ENCODE measurements around the gene RGS6.

The RGS6 gene

DNA sequence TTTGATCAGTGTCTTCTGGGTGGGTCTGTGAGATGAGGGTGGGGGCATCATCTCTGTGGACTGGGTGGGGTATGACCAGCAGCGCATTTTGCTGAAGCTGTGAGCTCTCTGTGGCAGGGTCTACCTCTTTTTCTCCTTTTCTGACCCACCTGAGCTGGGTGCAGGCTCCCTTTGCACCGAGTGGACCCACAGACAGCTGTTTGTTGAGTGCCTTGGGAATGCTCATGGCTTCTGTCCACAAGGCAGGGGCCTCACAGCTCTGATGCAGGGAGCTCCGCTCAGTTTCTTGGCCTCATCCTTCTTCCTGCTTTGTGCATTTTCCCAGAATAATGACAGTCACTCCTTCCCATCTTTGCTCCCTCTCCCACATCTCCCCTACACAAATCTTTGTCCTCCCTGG, 581.1 kb downstream of the RGS6 start:
- no peak overlapping the region for H3K4me3 ChIP-seq (ENCODE audit: low read depth, low read length)
- H3K27ac ChIP-seq (ENCODE audit: low read depth, low read length): no peak overlapping the region
- H3K79me2 ChIP-seq (ENCODE audit: control insufficient read depth, insufficient read depth, low read length, unreplicated experiment): no peaks in the 10 kb centered on the region
- peaks cover 14% of the 10 kb centered on the region for H3K4me1 ChIP-seq (ENCODE audit: control insufficient read depth, insufficient read depth, low read length, unreplicated experiment)
- H3K36me3 ChIP-seq (ENCODE audit: insufficient read depth, low read length): no peaks in the 10 kb centered on the region
- peaks cover 41% of the 10 kb centered on the region for H3K27me3 ChIP-seq (ENCODE audit: insufficient read depth, low read length)
- no peak overlapping the region for H2AFZ ChIP-seq (ENCODE audit: low read length, unreplicated experiment)

DNA sequence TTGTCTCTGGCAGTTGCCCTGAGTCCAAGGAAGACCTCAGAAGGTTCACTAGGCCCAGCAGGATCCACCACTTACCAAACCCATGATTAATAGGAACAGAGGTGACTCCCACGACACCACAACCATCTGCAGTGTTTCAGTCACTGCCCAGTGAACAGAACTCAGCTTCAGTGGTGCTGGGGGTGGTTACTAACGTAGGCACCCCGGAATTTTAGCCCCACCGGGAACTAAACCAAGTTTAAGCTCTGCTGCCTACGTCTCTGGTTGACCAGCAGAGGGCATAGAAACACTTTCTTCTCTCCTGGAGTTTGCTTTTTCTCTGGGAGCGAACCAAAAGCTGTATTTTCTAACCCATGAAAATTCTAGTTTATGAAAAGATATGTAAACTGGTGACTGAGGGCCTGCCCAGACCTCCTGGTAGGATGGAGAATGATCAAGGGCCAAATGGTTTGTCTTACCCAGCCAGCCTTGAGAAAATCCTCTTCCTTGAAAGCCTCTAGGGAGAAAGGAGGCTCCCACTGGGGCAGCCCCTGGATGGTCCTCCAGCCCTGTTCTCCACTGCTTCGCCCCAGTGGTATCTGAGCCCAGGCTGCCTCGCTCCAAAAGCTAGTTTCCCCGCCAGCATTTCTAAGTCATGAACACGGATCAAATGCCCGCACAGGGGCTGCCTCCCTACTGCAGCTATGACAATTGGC, 581.9 kb downstream of the RGS6 start:
- no peaks in the 10 kb centered on the region for H3K79me2 ChIP-seq (ENCODE audit: control insufficient read depth, insufficient read depth, low read length, unreplicated experiment)
- H3K36me3 ChIP-seq (ENCODE audit: insufficient read depth, low read length): no peaks in the 10 kb centered on the region
- no peak overlapping the region for H3K27ac ChIP-seq (ENCODE audit: low read depth, low read length)
- H3K4me3 ChIP-seq (ENCODE audit: low read depth, low read length): no peak overlapping the region
- H3K4me1 ChIP-seq (ENCODE audit: control insufficient read depth, insufficient read depth, low read length, unreplicated experiment): peaks cover 16% of the 10 kb centered on the region
- H3K27me3 ChIP-seq (ENCODE audit: insufficient read depth, low read length): peaks cover 36% of the 10 kb centered on the region
- H2AFZ ChIP-seq (ENCODE audit: low read length, unreplicated experiment): no peak overlapping the region

DNA sequence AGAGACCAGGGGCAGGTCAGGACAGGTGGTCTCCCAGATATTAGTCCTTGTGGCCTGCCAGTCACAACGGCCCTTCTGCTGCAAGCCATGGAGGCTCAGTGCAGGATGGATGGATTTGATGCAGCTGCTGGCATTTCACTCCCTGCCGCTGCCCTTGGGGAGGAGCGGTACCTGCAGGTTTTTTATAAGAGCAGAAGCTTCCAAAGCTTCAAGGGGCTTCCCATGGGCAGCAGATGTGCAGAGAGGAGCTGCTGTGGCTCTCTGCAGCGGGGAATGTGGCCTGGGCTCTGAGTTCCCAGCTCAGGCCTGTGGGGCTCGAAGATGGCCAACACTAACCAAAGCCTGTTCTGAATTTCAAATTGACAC, 582.4 kb downstream of the RGS6 start:
- Histone ChIP-seq H3K79me2 (ENCODE audit: control insufficient read depth, insufficient read depth, low read length, unreplicated experiment) (no peaks in the 10 kb centered on the region), H3K27me3 (ENCODE audit: insufficient read depth, low read length) (peaks cover 31% of the 10 kb centered on the region), H3K4me1 (ENCODE audit: control insufficient read depth, insufficient read depth, low read length, unreplicated experiment) (peaks cover 16% of the 10 kb centered on the region), H3K36me3 (ENCODE audit: insufficient read depth, low read length) (no peaks in the 10 kb centered on the region), H2AFZ (ENCODE audit: low read length, unreplicated experiment) (no peak overlapping the region), H3K27ac (ENCODE audit: low read depth, low read length) (no peak overlapping the region), H3K4me3 (ENCODE audit: low read depth, low read length) (no peak overlapping the region)

DNA sequence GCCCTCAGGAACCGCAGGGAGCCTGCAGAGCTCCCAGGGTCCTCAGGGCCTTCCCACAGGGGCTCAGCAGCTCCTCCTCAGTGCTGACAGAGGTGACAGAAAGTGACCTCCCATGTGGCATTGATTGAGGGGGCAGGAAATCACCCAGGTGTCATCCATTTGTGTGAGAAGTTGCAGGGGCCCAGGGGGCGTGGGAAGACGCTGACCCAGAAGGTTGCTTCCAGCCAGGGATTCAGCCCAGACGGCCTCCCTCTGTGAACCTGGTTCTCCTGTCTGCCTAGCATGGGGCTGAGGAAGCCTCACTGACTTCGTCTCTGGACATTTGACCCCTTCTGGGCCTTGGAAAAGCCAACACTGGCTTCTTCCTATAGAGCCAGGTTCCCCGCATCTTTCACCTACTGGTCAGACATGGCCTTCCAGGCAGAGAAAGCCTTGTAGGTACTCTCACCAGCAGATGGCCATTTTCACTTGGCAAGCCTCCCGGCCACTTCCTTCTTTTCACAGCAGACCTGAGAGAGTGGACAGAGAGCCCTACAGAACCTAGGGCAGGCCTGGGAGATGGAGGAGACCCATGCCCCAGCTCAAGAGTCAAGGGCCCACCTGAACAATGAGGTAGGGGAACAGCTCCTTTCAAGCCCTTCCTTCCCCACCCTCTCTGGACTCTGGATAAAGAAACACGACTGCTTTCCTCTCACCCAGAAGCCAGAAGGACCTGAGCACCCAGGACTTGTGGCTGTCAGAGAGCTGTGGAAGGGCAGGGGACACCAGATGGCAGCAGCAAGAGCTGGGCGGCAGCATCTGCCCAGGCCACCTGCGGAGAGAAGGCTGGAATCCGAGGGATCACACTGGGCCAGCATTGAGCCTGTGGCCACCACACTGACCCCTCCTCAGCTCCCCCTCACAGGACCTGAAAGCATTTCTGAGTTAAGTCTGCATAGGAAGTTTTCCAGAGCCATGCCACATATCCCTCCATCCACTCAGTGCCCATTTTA, 583.8 kb downstream of the RGS6 start:
- Histone ChIP-seq H3K4me3 (ENCODE audit: low read depth, low read length) (no peak overlapping the region), H3K79me2 (ENCODE audit: control insufficient read depth, insufficient read depth, low read length, unreplicated experiment) (no peaks in the 10 kb centered on the region), H2AFZ (ENCODE audit: low read length, unreplicated experiment) (no peak overlapping the region), H3K27me3 (ENCODE audit: insufficient read depth, low read length) (peaks cover 17% of the 10 kb centered on the region), H3K4me1 (ENCODE audit: control insufficient read depth, insufficient read depth, low read length, unreplicated experiment) (peaks cover 16% of the 10 kb centered on the region), H3K27ac (ENCODE audit: low read depth, low read length) (no peak overlapping the region), H3K36me3 (ENCODE audit: insufficient read depth, low read length) (no peaks in the 10 kb centered on the region)

DNA sequence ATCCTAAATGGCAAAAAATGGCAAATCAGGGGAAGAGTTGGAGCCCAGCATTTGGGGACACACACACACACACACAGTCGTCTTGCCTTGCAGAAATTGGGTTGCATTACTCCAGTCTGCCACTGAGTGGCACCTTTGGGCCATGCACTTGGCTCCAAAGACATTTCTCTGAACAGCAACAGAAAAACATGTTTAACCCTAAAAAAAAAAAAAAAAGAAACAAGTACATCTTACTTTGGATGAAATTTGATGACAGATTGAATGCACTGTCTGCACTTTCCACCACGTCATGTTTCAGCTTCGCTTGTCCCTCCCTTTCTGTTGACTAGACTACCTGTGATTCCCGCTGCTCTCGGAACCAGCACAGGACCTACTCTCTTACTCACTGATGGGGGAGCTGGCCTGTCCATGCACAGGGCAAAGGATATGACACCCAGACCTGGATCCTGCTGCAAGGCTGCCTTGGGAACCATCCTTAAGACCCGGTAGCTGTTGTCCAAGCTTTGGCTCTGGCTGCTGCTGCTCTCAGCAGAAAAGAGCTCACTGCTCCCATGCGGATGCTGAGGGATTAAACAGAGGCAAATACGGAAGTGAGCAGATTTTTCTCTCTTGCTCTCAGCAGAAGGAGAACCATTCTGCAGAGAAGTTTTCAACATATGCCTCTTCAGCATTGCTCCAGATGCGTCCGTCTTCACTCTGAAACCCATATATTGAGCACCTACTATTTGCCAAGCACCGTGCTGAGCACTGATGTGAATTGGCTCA, 584.9 kb downstream of the RGS6 start:
- Histone ChIP-seq H2AFZ (ENCODE audit: low read length, unreplicated experiment) (no peak overlapping the region), H3K27ac (ENCODE audit: low read depth, low read length) (no peak overlapping the region), H3K4me3 (ENCODE audit: low read depth, low read length) (no peak overlapping the region)

DNA sequence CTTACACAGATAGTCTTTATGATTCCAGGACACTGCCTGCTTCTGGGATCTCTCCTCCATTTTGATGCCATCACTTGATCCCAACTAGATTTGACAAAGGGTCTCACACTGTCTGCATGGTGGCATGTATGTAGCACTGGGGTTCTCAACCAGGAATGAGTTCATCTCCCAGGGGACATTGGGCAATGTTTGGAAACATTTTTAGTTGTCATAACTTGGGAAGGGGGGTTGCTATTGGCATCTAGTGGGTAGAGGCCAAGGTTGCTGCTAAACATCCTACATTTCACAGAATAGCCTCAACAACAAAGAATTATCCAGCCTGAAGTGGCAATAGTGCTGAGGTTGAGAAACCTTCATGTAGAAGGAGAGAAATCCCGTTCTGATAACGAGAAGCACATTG, 585.5 kb downstream of the RGS6 start:
- H3K27ac ChIP-seq (ENCODE audit: low read depth, low read length): no peak overlapping the region
- peaks cover 16% of the 10 kb centered on the region for H3K4me1 ChIP-seq (ENCODE audit: control insufficient read depth, insufficient read depth, low read length, unreplicated experiment)
- H3K36me3 ChIP-seq (ENCODE audit: insufficient read depth, low read length): no peaks in the 10 kb centered on the region
- H3K4me3 ChIP-seq (ENCODE audit: low read depth, low read length): no peak overlapping the region
- H3K79me2 ChIP-seq (ENCODE audit: control insufficient read depth, insufficient read depth, low read length, unreplicated experiment): no peaks in the 10 kb centered on the region
- no peak overlapping the region for H2AFZ ChIP-seq (ENCODE audit: low read length, unreplicated experiment)
- peaks cover under 1% of the 10 kb centered on the region; the same call in 1 of the 2 replicates for H3K27me3 ChIP-seq (ENCODE audit: insufficient read depth, low read length)

More for the DNA sequence above, 584.9 kb downstream of the RGS6 start:
- no peaks in the 10 kb centered on the region for H3K36me3 ChIP-seq (ENCODE audit: insufficient read depth, low read length)
- no peaks in the 10 kb centered on the region for H3K79me2 ChIP-seq (ENCODE audit: control insufficient read depth, insufficient read depth, low read length, unreplicated experiment)
- peaks cover 16% of the 10 kb centered on the region for H3K4me1 ChIP-seq (ENCODE audit: control insufficient read depth, insufficient read depth, low read length, unreplicated experiment)
- H3K27me3 ChIP-seq (ENCODE audit: insufficient read depth, low read length): peaks cover 6% of the 10 kb centered on the region; the same call in 1 of the 2 replicates

DNA sequence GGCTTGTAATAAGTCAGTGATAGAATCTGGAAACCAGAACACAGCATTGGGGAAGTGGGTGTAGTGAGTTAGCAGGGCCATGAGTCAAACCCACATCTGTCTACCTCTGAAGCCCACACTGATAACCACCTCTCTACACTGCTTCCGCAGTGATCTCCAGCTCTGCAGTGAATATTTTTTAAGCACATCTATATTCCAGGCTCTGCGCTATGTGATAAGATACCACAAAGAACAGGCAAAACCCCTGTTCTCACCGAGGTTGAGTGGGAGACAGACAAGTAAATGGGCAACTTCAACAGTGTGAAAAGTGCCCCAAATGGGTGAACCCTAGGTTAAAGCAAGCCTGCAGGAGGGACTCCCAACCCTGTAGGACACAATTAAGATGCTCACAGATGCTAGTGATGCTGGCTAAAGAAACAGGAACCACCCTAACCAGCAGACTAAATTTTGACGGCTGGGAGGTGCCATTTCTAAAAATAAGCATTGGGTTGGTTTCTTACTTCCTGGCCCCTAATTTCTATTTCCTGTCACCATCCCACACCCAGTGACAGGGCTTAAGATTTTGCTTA, 586.7 kb downstream of the RGS6 start:
- Histone ChIP-seq H3K36me3 (ENCODE audit: insufficient read depth, low read length) (no peaks in the 10 kb centered on the region), H3K4me1 (ENCODE audit: control insufficient read depth, insufficient read depth, low read length, unreplicated experiment) (peaks cover 16% of the 10 kb centered on the region), H3K27ac (ENCODE audit: low read depth, low read length) (no peak overlapping the region), H3K27me3 (ENCODE audit: insufficient read depth, low read length) (no peaks in the 10 kb centered on the region), H3K79me2 (ENCODE audit: control insufficient read depth, insufficient read depth, low read length, unreplicated experiment) (no peaks in the 10 kb centered on the region), H3K4me3 (ENCODE audit: low read depth, low read length) (no peak overlapping the region), H2AFZ (ENCODE audit: low read length, unreplicated experiment) (no peak overlapping the region)

DNA sequence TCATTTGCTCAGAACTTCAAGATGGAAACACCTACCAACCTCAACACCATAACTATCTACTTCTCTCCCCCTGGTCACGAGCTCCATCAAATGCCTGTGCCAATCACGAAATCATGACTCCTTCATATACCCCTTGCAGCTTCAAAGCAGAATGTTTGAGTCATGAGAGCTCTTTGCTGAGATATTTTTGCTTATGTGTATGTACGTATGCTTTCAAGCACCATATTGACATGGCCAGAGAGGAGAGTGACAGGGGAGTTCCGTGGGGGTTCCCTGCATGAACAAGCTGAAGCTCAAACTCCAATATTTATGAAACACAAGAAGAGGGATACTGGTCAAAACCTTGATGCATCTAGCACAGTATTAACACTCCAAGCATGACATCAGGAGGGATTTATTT, 587.3 kb downstream of the RGS6 start:
- Histone ChIP-seq H3K4me3 (ENCODE audit: low read depth, low read length) (no peak overlapping the region), H3K79me2 (ENCODE audit: control insufficient read depth, insufficient read depth, low read length, unreplicated experiment) (no peaks in the 10 kb centered on the region), H3K36me3 (ENCODE audit: insufficient read depth, low read length) (no peaks in the 10 kb centered on the region), H3K27me3 (ENCODE audit: insufficient read depth, low read length) (no peaks in the 10 kb centered on the region), H3K4me1 (ENCODE audit: control insufficient read depth, insufficient read depth, low read length, unreplicated experiment) (peaks cover 16% of the 10 kb centered on the region), H3K27ac (ENCODE audit: low read depth, low read length) (no peak overlapping the region), H2AFZ (ENCODE audit: low read length, unreplicated experiment) (no peak overlapping the region)

DNA sequence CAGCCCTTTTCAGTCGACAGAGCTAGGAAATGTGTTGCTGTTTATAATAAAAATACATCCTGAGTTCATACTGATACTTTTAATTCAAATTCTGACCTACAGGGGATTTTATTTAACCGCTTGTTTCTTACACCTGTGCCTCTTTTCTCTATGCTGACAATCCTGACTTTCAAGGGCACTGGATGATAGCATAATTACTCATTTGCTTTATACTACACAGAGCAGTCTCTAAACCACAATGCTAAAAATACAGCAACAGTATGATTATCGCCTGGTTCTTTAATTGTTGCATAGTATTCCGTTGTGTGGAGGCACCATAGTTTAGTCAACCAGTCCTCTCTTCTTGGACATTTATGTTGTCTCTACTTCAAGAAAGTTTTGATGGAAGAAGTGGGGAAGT, 588.8 kb downstream of the RGS6 start:
- no peaks in the 10 kb centered on the region for H3K36me3 ChIP-seq (ENCODE audit: insufficient read depth, low read length)
- no peak overlapping the region for H3K27ac ChIP-seq (ENCODE audit: low read depth, low read length)
- no peak overlapping the region for H3K4me3 ChIP-seq (ENCODE audit: low read depth, low read length)
- peaks cover 16% of the 10 kb centered on the region for H3K4me1 ChIP-seq (ENCODE audit: control insufficient read depth, insufficient read depth, low read length, unreplicated experiment)
- H2AFZ ChIP-seq (ENCODE audit: low read length, unreplicated experiment): no peak overlapping the region
- no peaks in the 10 kb centered on the region for H3K27me3 ChIP-seq (ENCODE audit: insufficient read depth, low read length)
- H3K79me2 ChIP-seq (ENCODE audit: control insufficient read depth, insufficient read depth, low read length, unreplicated experiment): no peaks in the 10 kb centered on the region

Measured in ACC112 (cell line).